Measurements from ENCODE around the gene HDGF. TPM values are rescaled to one million over a fixed set of nuclear protein-coding genes. Genes with fewer than 3 reads are reported as not detected.

Gene HDGF
- total RNA-seq, 4 donors from 2014 or later, result 147 to 162 (median 148) TPM

GRCh38 chr1:156712626-156713025 lies 38.8 kb downstream of the HDGF start:
- intact Hi-C loops (cut with DNase I), result no loop called here
- no peak overlapping the region for H3K27ac ChIP-seq
- H3K4me1 ChIP-seq, result peaks cover 8 to 13% of the 10 kb centered on the region in 2 donors
- H3K36me3 ChIP-seq, result no peaks in the 10 kb centered on the region
- no peak for DNase-seq
- 77 to 83% methylated on average over 3 of the region's 3 CpGs for WGBS, 2 donors
- no peaks in the 10 kb centered on the region for H3K27me3 ChIP-seq
- H3K9me3 ChIP-seq, result no peaks in the 10 kb centered on the region
- no peak for TF ChIP-seq CTCF (IDR thresholded peaks at IDR 0.05)
- no peak for TF ChIP-seq POLR2A (IDR thresholded peaks at IDR 0.05)
- H3K4me3 ChIP-seq (replicated peaks in 1 of 3), result no peak overlapping the region

- Histone ChIP-seq H3K4me1 (peaks cover 10 to 19% of the 10 kb centered on the region in 2 donors), H3K4me3 (replicated peaks in 1 of 3) (no peak overlapping the region)
- TF ChIP-seq POLR2A (IDR thresholded peaks at IDR 0.05) (no peak), CTCF (IDR thresholded peaks at IDR 0.05) (no peak)
Observed at GRCh38 chr1:156711011-156711817, 40.3 kb downstream of the HDGF start.

GRCh38 chr1:156709757-156710489 lies 41.6 kb downstream of the HDGF start:
- Histone ChIP-seq H3K27ac (peak overlapping the region in 1 of 3 donors; percentile 20), H3K36me3 (no peaks in the 10 kb centered on the region), H3K4me3 (replicated peaks in 1 of 3) (no peak overlapping the region), H3K4me1 (peaks cover 23 to 32% of the 10 kb centered on the region in 2 donors), H3K9me3 (no peaks in the 10 kb centered on the region), H3K27me3 (no peaks in the 10 kb centered on the region)
- TF ChIP-seq POLR2A (IDR thresholded peaks at IDR 0.05) (no peak), CTCF (IDR thresholded peaks at IDR 0.05) (no peak)
- WGBS, 2 donors, result 25 to 61% methylated on average over 3 to 11 of the region's 11 CpGs
- peak; percentile 77 to 85 for DNase-seq
- intact Hi-C loops (cut with DNase I), result no loop called here

More at GRCh38 chr1:156711011-156711817, 40.3 kb downstream of the HDGF start:
- Histone ChIP-seq H3K36me3 (no peaks in the 10 kb centered on the region), H3K27ac (no peak overlapping the region), H3K27me3 (no peaks in the 10 kb centered on the region), H3K9me3 (no peaks in the 10 kb centered on the region)
- intact Hi-C loops (cut with DNase I), result no loop called here
- DNase-seq, result no peak
- WGBS, 2 donors, result 83 to 85% methylated on average over 8 to 9 of the region's 9 CpGs

- H3K4me1 ChIP-seq, result peaks cover 31 to 41% of the 10 kb centered on the region in 2 donors
- no peak for DNase-seq
- H3K27ac ChIP-seq, result no peak overlapping the region
- WGBS, 2 donors, result 79 to 85% methylated on average over 4 of the region's 4 CpGs
- no peak overlapping the region for H3K4me3 ChIP-seq (replicated peaks in 1 of 3)
- intact Hi-C loops (cut with DNase I), result no loop called here
- no peaks in the 10 kb centered on the region for H3K36me3 ChIP-seq
- no peaks in the 10 kb centered on the region for H3K9me3 ChIP-seq
- H3K27me3 ChIP-seq, result no peaks in the 10 kb centered on the region
- TF ChIP-seq CTCF (IDR thresholded peaks at IDR 0.05), result no peak
- no peak for TF ChIP-seq POLR2A (IDR thresholded peaks at IDR 0.05)
Observed at GRCh38 chr1:156709031-156709430, 42.4 kb downstream of the HDGF start.

GRCh38 chr1:156708218-156708661 lies 43.2 kb downstream of the HDGF start:
- intact Hi-C loops (cut with DNase I), result no loop called here

More at GRCh38 chr1:156708218-156708661, 43.2 kb downstream of the HDGF start:
- H3K27ac ChIP-seq, result no peak overlapping the region
- DNase-seq, result no peak
- H3K4me3 ChIP-seq (replicated peaks in 1 of 3), result no peak overlapping the region
- 62 to 70% methylated on average over 4 of the region's 4 CpGs for WGBS, 2 donors
- H3K4me1 ChIP-seq, result peaks cover 38 to 49% of the 10 kb centered on the region in 2 donors
- no peaks in the 10 kb centered on the region for H3K36me3 ChIP-seq
- TF ChIP-seq CTCF (IDR thresholded peaks at IDR 0.05) (no peak), POLR2A (IDR thresholded peaks at IDR 0.05) (no peak)
- no peaks in the 10 kb centered on the region for H3K27me3 ChIP-seq
- no peaks in the 10 kb centered on the region for H3K9me3 ChIP-seq
